ENCODE results near the gene BHLHE23. TPM values are rescaled to one million over a fixed set of nuclear protein-coding genes. Genes with fewer than 3 reads are reported as not detected.

The BHLHE23 gene
- total RNA-seq, 4 donors from 2014 or later, result not detected

- Histone ChIP-seq H3K36me3 (no peaks in the 10 kb centered on the region), H3K4me3 (no peak overlapping the region), H3K9me3 (no peaks in the 10 kb centered on the region), H3K4me1 (no peaks in the 10 kb centered on the region), H3K27me3 (peaks cover 0 to 10% of the 10 kb centered on the region in 2 donors), H3K27ac (no peak overlapping the region)
- DNase-seq, result no peak
- intact Hi-C loops (cut with DNase I; ENCODE audit: low total_unique reads), result no loop called here
- TF ChIP-seq, protein P1, sequence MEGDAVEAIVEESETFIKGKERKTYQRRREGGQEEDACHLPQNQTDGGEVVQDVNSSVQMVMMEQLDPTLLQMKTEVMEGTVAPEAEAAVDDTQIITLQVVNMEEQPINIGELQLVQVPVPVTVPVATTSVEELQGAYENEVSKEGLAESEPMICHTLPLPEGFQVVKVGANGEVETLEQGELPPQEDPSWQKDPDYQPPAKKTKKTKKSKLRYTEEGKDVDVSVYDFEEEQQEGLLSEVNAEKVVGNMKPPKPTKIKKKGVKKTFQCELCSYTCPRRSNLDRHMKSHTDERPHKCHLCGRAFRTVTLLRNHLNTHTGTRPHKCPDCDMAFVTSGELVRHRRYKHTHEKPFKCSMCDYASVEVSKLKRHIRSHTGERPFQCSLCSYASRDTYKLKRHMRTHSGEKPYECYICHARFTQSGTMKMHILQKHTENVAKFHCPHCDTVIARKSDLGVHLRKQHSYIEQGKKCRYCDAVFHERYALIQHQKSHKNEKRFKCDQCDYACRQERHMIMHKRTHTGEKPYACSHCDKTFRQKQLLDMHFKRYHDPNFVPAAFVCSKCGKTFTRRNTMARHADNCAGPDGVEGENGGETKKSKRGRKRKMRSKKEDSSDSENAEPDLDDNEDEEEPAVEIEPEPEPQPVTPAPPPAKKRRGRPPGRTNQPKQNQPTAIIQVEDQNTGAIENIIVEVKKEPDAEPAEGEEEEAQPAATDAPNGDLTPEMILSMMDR (IDR thresholded peaks at IDR 0.05), result no peak
- no peak for TF ChIP-seq POLR2A (IDR thresholded peaks at IDR 0.05)
Observed at GRCh38 chr20:63043348-63044203, 36.8 kb upstream of the BHLHE23 start.

DNA sequence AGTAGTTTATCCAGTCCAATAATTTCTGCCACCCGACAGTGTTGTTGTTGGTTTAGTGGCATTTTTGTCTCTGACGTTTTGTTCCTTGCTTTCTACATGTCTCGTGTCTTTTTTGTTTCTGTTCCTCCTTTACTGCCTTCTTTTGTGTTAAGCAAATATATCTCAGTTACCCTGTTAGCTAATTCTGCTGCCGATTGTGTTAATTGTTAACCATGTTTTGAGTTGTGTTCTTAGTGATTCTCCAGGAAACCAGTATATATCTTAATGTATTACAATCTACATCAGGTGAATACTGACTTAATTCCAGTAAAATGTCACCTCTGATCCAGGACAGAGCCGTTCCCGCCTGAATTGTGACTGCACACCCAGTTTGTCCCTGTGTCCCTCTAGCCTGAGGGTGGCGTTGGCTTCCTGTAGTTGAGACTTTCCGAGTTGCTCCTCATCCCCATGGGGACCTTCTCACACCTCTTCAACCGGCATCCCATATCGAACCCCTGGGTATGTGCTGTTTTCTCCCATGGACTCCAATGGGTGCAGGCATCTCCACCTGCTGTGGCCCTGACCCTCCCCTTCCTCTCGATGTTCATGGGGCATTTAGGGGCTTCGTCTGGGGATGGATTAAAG lies 35.8 kb upstream of the BHLHE23 start:
- no peak overlapping the region for H3K4me3 ChIP-seq
- H3K27me3 ChIP-seq, result peaks cover 0 to 10% of the 10 kb centered on the region in 2 donors
- H3K36me3 ChIP-seq, result no peaks in the 10 kb centered on the region
- DNase-seq, result no peak
- no peaks in the 10 kb centered on the region for H3K4me1 ChIP-seq
- no peak overlapping the region for H3K27ac ChIP-seq
- intact Hi-C loops (cut with DNase I; ENCODE audit: low total_unique reads), result no loop called here
- H3K9me3 ChIP-seq, result no peaks in the 10 kb centered on the region
- TF ChIP-seq, protein P1 (IDR thresholded peaks at IDR 0.05), result no peak
- TF ChIP-seq POLR2A (IDR thresholded peaks at IDR 0.05), result no peak

- Histone ChIP-seq H3K4me3 (no peak overlapping the region), H3K9me3 (no peaks in the 10 kb centered on the region), H3K36me3 (no peaks in the 10 kb centered on the region), H3K4me1 (no peaks in the 10 kb centered on the region), H3K27me3 (peaks cover 0 to 10% of the 10 kb centered on the region in 2 donors), H3K27ac (no peak overlapping the region)
- intact Hi-C loops (cut with DNase I; ENCODE audit: low total_unique reads), result no loop called here
- TF ChIP-seq, protein P1 (IDR thresholded peaks at IDR 0.05), result no peak
- no peak for TF ChIP-seq POLR2A (IDR thresholded peaks at IDR 0.05)
- DNase-seq, result no peak
Observed at GRCh38 chr20:63041776-63042175, 35.0 kb upstream of the BHLHE23 start.

- Histone ChIP-seq H3K27me3 (peaks cover 0 to 10% of the 10 kb centered on the region in 2 donors), H3K27ac (no peak overlapping the region), H3K9me3 (no peaks in the 10 kb centered on the region), H3K4me1 (no peaks in the 10 kb centered on the region), H3K36me3 (no peaks in the 10 kb centered on the region), H3K4me3 (no peak overlapping the region)
- intact Hi-C loops (cut with DNase I; ENCODE audit: low total_unique reads), result loop anchor here (5.0 kb wide), 1 partner anchor 275 kb away; no protein-coding TSS in a partner anchor
- no peak for DNase-seq
- TF ChIP-seq POLR2A (IDR thresholded peaks at IDR 0.05), result no peak
- TF ChIP-seq, protein P1 (IDR thresholded peaks at IDR 0.05), result no peak
Observed at GRCh38 chr20:63037669-63038268, 31.0 kb upstream of the BHLHE23 start.

All from uterus (tissue), 4 donors.